Osteoblast (primary cell): ENCODE measurements around the gene PKIB. TPM values are rescaled to one million over a fixed set of nuclear protein-coding genes. Genes with fewer than 3 reads are reported as not detected.

Experiments
- DNase-seq: peaks from one replicate; pipeline ENCODE4 v3.0.0; 2011; ENCODE audit warnings: low spot score, mixed read lengths; ENCODE audit not compliant: insufficient read length; ENCODE audit errors: missing footprints
- H2AFZ ChIP-seq: 2 replicates; pipeline ENCODE4 v1.6.0; 2011; ENCODE audit warnings: mild to moderate bottlenecking, low read length
- H3K27ac ChIP-seq: 2 replicates; pipeline ENCODE4 v1.5.1; 2011; ENCODE audit warnings: mild to moderate bottlenecking, low read depth, low read length, moderate library complexity
- H3K27me3 ChIP-seq: 2 replicates; pipeline ENCODE4 v1.6.0; 2012; ENCODE audit warnings: mild to moderate bottlenecking, control low read depth, inconsistent platforms, low read length, moderate library complexity; ENCODE audit not compliant: insufficient read depth
- H3K36me3 ChIP-seq: 2 replicates; pipeline ENCODE4 v1.5.1; 2011; ENCODE audit warnings: mild to moderate bottlenecking, low read length, control low read depth, moderate library complexity; ENCODE audit not compliant: insufficient read depth
- H3K4me1 ChIP-seq: 2 replicates; pipeline ENCODE4 v1.5.1; 2011; ENCODE audit warnings: mild to moderate bottlenecking, low read length, control low read depth, moderate library complexity; ENCODE audit not compliant: insufficient read depth
- H3K4me2 ChIP-seq: 2 replicates; pipeline ENCODE4 v1.6.0; 2011; ENCODE audit warnings: mild to moderate bottlenecking, low read length; ENCODE audit not compliant: insufficient read depth
- H3K4me3 ChIP-seq: fragments of 200-600 bp; sonication (generic); 3 replicates; pipeline ENCODE4 v1.5.1; 2012; ENCODE audit warnings: mild to moderate bottlenecking, low read length, inconsistent platforms; ENCODE audit not compliant: insufficient read depth
- H3K79me2 ChIP-seq: 2 replicates; pipeline ENCODE4 v1.6.0; 2012; ENCODE audit warnings: mild to moderate bottlenecking, low read length, control low read depth, inconsistent platforms; ENCODE audit not compliant: insufficient read depth
- H3K9me3 ChIP-seq: 2 replicates; pipeline ENCODE4 v1.5.1; 2011; ENCODE audit warnings: low read depth, low read length, control low read depth
- H4K20me1 ChIP-seq: 2 replicates; pipeline ENCODE4 v1.6.0; 2012; ENCODE audit warnings: mild to moderate bottlenecking, low read length, control low read depth; ENCODE audit not compliant: insufficient read depth
- total RNA-seq: library from RNA; depleted of rRNA; stranded (reverse); fragments of >200 nt; gene quantifications from 2 replicates; pipeline ENCODE4 v1.2.3, GENCODE V29; 2012
- TF ChIP-seq, protein P1 (sequence below): IDR thresholded peaks from 2 replicates; pipeline ENCODE4 v1.5.1; 2011; ENCODE audit warnings: mild to moderate bottlenecking, low read depth, low read length, moderate library complexity; ENCODE audit errors: extremely low read depth

Gene PKIB
- total RNA-seq, 1 donor: 0.72 TPM

DNA sequence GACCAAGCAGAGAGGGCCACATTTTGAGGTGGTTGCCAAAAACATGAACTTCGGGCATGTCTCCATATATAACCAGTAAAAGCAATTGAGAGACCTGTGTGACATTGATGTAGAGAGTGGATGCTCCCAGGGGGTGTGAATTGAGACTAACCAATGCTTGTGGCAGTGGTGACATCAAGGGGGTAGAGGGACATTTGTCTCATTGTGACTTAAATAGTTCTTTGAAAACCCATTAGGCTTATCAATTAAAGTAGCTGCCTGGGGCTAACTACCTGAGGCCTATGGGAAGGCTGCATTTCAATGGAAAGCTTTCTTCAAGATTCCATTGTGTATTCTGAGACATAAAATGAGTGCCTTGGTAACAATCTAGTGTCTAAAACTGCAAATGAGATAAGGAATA lies 87.3 kb downstream of the PKIB start:
- no peaks in the 10 kb centered on the region for H4K20me1 ChIP-seq
- peaks cover 14% of the 10 kb centered on the region for H3K4me1 ChIP-seq
- H3K9me3 ChIP-seq: no peaks in the 10 kb centered on the region
- H3K36me3 ChIP-seq: no peaks in the 10 kb centered on the region
- TF ChIP-seq, protein P1, sequence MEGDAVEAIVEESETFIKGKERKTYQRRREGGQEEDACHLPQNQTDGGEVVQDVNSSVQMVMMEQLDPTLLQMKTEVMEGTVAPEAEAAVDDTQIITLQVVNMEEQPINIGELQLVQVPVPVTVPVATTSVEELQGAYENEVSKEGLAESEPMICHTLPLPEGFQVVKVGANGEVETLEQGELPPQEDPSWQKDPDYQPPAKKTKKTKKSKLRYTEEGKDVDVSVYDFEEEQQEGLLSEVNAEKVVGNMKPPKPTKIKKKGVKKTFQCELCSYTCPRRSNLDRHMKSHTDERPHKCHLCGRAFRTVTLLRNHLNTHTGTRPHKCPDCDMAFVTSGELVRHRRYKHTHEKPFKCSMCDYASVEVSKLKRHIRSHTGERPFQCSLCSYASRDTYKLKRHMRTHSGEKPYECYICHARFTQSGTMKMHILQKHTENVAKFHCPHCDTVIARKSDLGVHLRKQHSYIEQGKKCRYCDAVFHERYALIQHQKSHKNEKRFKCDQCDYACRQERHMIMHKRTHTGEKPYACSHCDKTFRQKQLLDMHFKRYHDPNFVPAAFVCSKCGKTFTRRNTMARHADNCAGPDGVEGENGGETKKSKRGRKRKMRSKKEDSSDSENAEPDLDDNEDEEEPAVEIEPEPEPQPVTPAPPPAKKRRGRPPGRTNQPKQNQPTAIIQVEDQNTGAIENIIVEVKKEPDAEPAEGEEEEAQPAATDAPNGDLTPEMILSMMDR: no peak
- DNase-seq: no peak
- H3K27ac ChIP-seq: no peak overlapping the region
- H3K4me3 ChIP-seq: no peak overlapping the region
- H3K79me2 ChIP-seq: no peaks in the 10 kb centered on the region
- H3K4me2 ChIP-seq: no peak overlapping the region
- no peak overlapping the region for H2AFZ ChIP-seq
- no peaks in the 10 kb centered on the region for H3K27me3 ChIP-seq

DNA sequence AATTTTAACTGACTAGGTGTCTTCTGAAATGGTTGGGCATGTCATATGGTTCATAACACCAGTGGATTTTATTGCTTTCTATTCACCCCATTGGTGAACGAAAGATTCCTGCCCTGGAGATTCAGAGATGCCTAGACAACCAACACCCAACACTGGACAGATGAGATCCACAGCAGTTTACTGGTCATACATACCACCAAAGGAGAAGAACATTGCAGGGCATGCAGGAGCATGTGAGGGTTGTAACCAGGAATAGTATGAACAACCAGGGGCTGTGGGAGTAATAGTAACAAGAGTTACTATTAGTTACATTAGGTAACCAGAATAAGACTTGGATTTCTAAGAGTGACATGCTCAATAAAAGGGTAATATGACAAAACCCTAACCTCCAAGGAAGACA lies 91.5 kb downstream of the PKIB start:
- H3K4me2 ChIP-seq: no peak overlapping the region
- H3K4me1 ChIP-seq: peaks cover 4% of the 10 kb centered on the region
- H3K9me3 ChIP-seq: no peaks in the 10 kb centered on the region
- no peaks in the 10 kb centered on the region for H4K20me1 ChIP-seq
- no peaks in the 10 kb centered on the region for H3K27me3 ChIP-seq
- H2AFZ ChIP-seq: no peak overlapping the region
- DNase-seq: no peak
- no peaks in the 10 kb centered on the region for H3K36me3 ChIP-seq
- H3K27ac ChIP-seq: no peak overlapping the region
- H3K4me3 ChIP-seq: no peak overlapping the region
- TF ChIP-seq, protein P1: no peak
- no peaks in the 10 kb centered on the region for H3K79me2 ChIP-seq

DNA sequence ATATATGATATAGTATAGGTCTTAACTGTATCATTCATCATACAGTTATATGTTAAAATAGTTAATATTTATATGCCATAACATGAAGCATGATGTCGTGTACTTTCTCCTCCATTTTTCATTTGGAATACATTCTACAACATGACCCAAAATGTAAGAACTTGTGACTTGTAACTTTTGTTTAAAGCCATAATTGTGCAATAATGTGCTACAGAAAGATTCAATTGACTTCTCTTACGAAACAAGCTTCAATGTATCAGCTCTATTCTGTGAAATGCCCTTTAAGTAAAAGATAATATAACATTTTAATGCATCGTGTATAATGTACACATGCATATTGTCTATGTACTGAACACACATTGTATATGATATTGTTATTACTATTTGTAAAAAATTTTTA lies 92.6 kb downstream of the PKIB start:
- H3K9me3 ChIP-seq: no peaks in the 10 kb centered on the region
- no peak overlapping the region for H3K27ac ChIP-seq
- no peaks in the 10 kb centered on the region for H4K20me1 ChIP-seq
- no peak for DNase-seq
- H3K4me3 ChIP-seq: no peak overlapping the region
- H3K36me3 ChIP-seq: no peaks in the 10 kb centered on the region
- TF ChIP-seq, protein P1: no peak
- no peaks in the 10 kb centered on the region for H3K27me3 ChIP-seq
- no peaks in the 10 kb centered on the region for H3K79me2 ChIP-seq
- H3K4me1 ChIP-seq: no peaks in the 10 kb centered on the region
- H2AFZ ChIP-seq: no peak overlapping the region
- H3K4me2 ChIP-seq: no peak overlapping the region

DNA sequence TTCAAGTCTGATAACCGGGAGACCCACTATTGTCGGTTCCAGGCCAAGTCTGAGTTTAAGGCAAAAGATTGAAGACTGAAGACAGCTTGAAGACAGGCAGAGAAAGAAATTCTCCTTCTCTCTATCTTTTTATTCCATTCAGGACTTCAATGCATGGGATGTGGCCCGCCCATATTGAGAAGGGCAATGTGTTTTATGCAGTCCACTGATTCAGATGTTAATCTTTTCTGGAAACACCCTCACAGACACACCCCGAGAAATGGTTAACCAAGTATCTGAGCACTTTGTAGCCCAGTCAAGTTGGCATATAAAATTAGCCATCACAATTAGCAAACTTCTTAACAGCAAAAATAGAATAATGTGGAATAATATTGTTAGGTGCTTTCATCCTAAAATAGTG lies 93.9 kb downstream of the PKIB start:
- Histone ChIP-seq H3K9me3 (no peaks in the 10 kb centered on the region), H3K27ac (no peak overlapping the region), H3K4me2 (no peak overlapping the region), H4K20me1 (no peaks in the 10 kb centered on the region), H3K4me3 (no peak overlapping the region), H3K36me3 (no peaks in the 10 kb centered on the region), H3K27me3 (no peaks in the 10 kb centered on the region), H3K79me2 (no peaks in the 10 kb centered on the region), H3K4me1 (no peaks in the 10 kb centered on the region), H2AFZ (no peak overlapping the region)
- DNase-seq: no peak
- TF ChIP-seq, protein P1: no peak
